Inferior parietal cortex (tissue), 1 donor: Measurements from ENCODE around the gene ANKLE2.
"Not testable (repeated sequence)": the region's sequence is repeated elsewhere in the genome, so short reads cannot be mapped to it uniquely, and the experiment has no call there.

Experiments
- DNase-seq: peaks from one replicate; pipeline ENCODE4 v3.0.0-alpha.2; 2016; ENCODE audit errors: extremely low spot score

The ANKLE2 gene

DNA sequence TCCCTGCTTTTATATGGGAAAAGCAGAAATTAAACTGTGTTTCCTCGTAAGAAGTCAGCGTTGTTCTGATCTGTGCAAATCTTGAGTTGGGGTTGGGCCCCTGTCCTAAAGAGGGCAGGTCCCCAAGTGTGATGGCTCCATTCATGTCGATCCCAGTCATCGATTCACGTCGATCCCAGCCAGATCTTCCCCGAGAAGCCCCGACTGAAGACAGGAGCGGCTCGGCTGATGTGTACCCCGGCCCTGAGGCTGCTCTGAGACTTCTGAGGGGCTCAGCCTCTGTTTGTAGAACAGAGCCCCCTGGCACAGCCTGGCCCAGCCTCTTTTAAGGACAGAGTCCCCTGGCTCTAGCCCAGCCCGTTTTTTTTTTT lies 41.7 kb downstream of the ANKLE2 start:
- DNase-seq: no peak

DNA sequence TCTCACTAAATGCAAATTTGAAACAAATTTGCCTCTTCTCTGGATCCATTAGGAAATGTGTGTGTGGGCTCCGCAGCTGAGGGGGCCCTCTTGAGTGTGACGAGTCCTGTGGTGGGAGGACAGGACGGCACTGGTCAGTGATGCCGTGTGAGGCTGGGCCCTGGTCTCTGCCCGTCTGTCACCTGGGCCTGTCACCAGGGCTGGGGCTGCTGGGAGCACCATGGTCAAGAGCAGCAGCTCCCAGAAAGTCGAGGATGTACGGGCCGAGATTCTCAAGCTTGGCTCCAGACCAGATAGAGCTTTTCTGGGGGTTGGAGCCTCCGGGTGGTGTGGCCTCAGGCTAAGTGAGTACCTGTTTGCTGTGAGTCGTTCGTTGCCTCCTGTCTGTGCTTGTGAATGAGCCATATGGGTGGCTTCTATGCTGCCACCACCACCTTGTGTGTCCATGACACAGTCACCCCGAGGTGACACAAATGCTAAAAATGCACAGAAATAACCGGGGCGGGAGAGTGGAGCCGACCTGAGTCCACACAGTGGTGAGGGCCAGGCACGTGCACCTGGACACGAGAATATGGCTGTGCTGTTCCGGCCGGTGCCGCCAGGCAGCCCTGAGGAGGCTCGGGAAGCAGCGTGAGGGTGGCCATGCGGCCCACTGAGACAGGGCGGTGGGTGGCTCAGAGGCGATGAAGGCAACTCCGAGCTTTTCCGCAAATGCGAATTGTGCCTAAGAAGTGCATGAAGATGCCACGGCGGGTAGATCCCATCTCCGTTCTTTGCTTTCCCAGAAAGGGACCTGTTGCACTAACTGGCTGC lies 42.3 kb downstream of the ANKLE2 start:
- no peak for DNase-seq

- DNase-seq: no peak
Measured at GRCh38 chr12:132718644-132719043, 43.0 kb downstream of the ANKLE2 start.

GRCh38 chr12:132717531-132718387 lies 43.9 kb downstream of the ANKLE2 start:
- DNase-seq: no peak

GRCh38 chr12:132717011-132717410 lies 44.6 kb downstream of the ANKLE2 start:
- no peak for DNase-seq

DNA sequence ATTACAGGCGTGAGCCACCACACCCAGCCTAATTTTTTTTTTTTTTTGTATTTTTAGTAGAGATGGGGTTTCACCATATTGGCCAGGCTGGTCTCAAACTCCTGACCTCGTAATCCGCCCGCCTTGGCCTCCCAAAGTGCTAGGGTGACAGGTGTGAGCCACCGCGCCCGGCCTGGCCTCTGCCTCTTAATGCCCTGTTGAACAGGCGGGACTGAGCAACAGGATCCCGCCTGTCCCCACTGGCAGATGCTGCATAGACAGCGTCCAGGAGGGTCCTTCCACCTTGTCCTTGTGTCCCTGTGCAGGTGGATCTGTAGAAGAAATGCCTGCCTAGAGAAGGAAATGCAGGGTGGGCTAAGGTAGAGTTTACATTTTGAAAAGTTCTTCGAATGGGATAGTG lies 45.3 kb downstream of the ANKLE2 start:
- no peak for DNase-seq

GRCh38 chr12:132715874-132716273 lies 45.8 kb downstream of the ANKLE2 start:
- no peak for DNase-seq

- DNase-seq: no peak
Measured at GRCh38 chr12:132713123-132713522, 48.5 kb downstream of the ANKLE2 start.

- no peak for DNase-seq
Measured at GRCh38 chr12:132711080-132711843, 50.4 kb downstream of the ANKLE2 start.

DNA sequence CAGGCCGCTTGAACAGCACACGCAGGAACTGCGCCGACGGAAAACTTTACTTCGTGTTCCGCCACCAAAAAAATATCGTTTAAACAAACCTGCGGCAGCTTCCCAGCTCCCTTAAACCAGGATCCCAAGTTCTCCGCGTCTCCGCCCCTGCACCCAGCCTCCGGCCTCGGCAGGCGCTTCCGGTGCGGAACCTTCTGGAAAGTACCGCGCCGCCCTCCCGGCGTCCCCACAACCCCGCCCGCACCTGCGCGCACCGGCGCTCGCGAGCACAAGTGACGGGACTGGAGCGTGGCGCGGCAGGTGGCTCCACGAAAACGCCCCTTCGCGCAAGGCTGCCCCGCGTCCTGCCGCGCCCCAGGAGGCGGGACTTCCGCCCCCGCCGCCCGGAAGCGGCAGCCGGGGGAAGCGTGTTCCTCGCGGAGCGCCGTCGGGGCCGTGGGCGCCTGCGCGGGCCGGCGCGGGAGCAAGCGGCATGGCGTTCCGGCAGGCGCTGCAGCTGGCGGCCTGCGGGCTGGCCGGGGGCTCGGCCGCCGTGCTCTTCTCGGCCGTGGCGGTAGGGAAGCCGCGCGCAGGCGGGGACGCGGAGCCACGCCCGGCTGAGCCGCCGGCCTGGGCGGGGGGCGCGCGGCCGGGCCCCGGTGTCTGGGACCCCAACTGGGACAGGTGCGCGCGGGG lies 51.1 kb downstream of the ANKLE2 start, which contains the start of gene PGAM5:
Gene PGAM5 (plus strand): TSS at position 438 of the 675 bp plus-strand sequence. CDS start 35 bp downstream, at position 473.
- peak; percentile 77 for DNase-seq

DNA sequence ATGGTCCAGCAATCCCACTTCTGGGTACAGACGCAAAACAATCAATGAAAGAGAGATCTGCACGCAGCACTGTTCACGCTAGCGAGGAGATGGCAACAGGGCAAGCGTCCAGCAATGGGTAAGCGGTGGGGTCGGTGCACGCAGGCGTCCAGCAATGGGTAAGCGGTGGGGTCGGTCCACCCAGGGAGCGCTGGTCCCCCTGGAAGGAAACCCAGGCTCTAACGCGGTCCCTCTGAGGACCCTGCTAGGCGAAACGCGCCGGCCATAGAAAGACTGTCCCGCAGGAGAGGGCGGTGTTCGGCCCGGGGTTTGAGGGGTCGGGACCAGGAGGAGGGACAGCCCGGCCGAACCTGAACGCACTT lies 51.6 kb downstream of the ANKLE2 start:
- DNase-seq: no peak

- no peak for DNase-seq
Measured at GRCh38 chr12:132708150-132708549, 53.5 kb downstream of the ANKLE2 start.

DNA sequence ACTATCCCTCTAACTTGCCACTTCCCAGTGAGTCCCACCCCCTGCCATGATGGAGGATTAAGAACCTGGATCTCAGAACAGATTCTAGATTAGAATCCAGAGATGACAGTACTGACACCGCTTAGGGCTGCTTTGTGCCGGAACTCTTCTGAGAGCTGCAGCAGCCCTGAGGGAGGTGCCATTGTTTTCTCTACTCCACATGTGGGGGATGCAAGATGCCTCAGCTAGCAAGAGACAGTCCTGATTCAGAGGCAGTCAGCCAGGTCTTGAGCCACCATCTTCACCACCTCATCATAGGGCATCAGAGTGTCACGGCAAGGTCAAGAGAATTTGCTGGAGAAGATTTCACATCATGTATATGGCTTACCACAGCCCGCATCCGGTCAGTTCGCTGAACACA lies 54.4 kb downstream of the ANKLE2 start:
- no peak for DNase-seq

DNA sequence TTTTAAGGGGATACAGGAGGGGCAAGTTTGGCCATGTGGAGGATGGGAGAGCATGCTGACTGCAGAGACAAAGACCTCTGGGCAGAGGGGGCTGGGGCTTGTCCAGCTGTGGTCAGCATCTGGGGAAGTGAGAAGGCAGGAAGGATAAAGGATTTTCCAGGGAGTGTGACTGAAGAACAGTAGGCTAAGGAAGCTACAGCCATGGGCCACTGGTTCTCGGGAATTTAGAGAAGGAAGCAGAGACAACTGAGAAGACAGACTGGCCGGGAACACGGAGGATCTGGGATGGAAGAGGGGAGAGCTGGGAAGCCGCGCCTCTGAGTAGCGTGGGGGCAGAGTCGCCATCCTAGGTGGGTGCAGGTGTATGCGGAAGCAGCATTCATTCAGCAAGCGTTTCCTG lies 58.0 kb downstream of the ANKLE2 start:
- DNase-seq: no peak

GRCh38 chr12:132702640-132703039 lies 59.0 kb downstream of the ANKLE2 start:
- no peak for DNase-seq

DNA sequence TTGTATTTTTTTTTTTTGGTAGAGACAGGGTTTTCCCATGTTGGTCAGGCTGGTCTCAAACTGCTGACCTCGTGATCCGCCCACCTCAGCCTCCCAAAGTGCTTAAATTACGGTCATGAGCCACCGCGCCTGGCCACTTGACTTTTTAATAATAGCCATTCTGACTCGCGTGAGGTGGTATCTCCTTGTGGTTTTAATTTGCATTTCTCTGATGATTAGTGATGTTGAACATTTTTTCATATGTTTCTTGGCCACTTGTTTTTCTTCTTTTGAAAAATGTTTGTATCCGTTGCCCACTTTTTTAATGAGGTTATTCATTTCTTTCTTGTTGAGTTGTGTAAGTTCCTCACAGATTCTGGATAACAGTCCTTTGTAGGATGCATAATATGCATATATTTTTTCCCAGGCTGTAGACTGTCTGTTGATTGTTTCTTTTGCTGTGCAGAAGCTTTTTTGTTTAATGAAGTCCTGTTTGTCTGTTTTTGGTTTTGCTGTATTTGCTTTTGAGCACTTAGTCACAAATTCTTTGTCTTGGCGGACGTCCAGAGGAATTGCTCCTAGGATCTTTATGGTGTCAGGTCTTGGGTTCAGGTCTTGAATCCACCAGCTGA lies 61.3 kb downstream of the ANKLE2 start:
- no peak for DNase-seq

DNA sequence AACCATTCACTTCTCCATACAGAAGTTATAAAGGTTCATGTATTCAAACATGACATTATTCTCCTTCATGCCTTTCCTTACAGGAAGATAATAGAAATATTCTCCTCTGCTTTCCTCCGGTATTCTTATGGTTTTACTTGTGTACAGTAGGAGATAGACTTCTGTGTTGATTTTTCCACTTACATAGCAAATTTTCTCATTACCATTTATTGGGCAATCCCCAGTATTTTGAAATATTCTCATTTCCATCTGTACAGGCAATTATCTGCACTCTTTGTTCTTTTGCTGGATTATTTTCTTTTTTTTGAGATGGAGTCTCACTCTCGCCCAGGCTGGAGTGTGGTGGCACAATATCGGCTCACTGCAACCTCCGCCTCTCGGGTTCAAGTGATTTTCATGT lies 63.3 kb downstream of the ANKLE2 start:
- DNase-seq: no peak

DNA sequence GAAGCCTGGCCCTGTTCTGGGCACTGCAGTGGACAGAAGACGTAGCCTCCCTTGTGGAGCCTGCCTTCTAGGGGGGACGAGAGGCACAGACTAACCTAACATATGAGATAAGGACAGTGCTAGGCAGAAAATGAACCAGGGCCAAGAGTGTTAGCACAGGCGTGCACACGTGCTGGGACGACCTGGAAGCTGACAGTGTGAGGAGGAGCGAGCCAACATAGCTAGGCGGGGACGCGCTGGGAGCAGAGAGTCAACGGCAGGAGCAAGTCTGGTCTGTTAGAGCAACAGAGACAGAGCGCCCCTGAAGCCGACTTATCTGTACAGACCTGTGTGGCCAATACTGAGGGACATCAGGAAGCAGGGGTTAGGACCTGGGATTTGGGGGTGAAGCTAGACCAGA lies 66.2 kb downstream of the ANKLE2 start:
- DNase-seq: no peak

DNA sequence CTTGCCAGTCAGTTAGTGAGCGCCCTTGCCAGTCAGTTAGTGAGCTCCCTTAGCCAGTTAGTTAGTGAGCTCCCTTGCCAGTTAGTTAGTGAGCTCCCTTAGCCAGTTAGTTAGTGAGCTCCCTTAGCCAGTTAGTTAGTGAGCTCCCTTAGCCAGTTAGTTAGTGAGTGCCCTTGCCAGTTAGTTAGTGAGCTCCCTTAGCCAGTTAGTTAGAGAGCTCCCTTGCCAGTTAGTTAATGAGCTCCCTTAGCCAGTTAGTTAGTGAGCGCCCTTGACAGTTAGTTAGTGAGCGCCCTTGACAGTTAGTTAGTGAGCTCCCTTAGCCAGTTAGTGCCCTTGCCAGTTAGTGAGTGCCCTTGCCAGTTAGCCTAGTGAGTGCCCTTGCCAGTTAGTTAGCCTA lies 66.7 kb downstream of the ANKLE2 start:
- DNase-seq: not testable (repeated sequence)

- DNase-seq: not testable (repeated sequence)
Measured at GRCh38 chr12:132692030-132692429, 69.6 kb downstream of the ANKLE2 start.

GRCh38 chr12:132690112-132690511 lies 71.5 kb downstream of the ANKLE2 start:
- no peak for DNase-seq
